Neural progenitor cell (in vitro differentiated cells): ENCODE results near the gene OVCA2. TPM values are rescaled to one million over a fixed set of nuclear protein-coding genes. Genes with fewer than 3 reads are reported as not detected.

ENCODE experiments used
- DNase-seq: peaks from one replicate; pipeline ENCODE4 v3.0.0-alpha.2; 2016; ENCODE audit warnings: low spot score
- H2AFZ ChIP-seq: fragments of 200-600 bp; sonication (generic); replicated peaks from 2 replicates; pipeline ENCODE4 v1.6.1; 2016; ENCODE audit warnings: antibody characterized with exemption
- H3F3A ChIP-seq: fragments of 200-600 bp; sonication (generic); 2 replicates; pipeline ENCODE4 v1.6.1; 2016; ENCODE audit warnings: antibody characterized with exemption, low read depth
- H3K27ac ChIP-seq: fragments of 200-600 bp; sonication (generic); 2 replicates; pipeline ENCODE4 v1.5.1; 2016; ENCODE audit warnings: mild to moderate bottlenecking
- H3K27me3 ChIP-seq: fragments of 200-600 bp; sonication (generic); 2 replicates; pipeline ENCODE4 v1.6.1; 2016; ENCODE audit warnings: mild to moderate bottlenecking, moderate library complexity
- H3K36me3 ChIP-seq: fragments of 200-600 bp; sonication (generic); 2 replicates; pipeline ENCODE4 v1.5.1; 2016
- H3K4me1 ChIP-seq: fragments of 200-600 bp; sonication (generic); 2 replicates; pipeline ENCODE4 v1.6.1; 2016; ENCODE audit warnings: mixed run types
- H3K4me2 ChIP-seq: fragments of 200-600 bp; sonication (generic); 2 replicates; pipeline ENCODE4 v1.6.1; 2016
- H3K4me3 ChIP-seq: fragments of 200-600 bp; sonication (generic); 2 replicates; pipeline ENCODE4 v1.5.1; 2016
- H3K79me2 ChIP-seq: fragments of 200-600 bp; sonication (generic); 2 replicates; pipeline ENCODE4 v1.6.1; 2016; ENCODE audit warnings: low read depth
- H3K9ac ChIP-seq: fragments of 200-600 bp; sonication (generic); 2 replicates; pipeline ENCODE4 v1.6.1; 2016
- H3K9me3 ChIP-seq: fragments of 200-600 bp; sonication (generic); 2 replicates; pipeline ENCODE4 v1.5.1; 2016; ENCODE audit warnings: low read depth
- H4K20me1 ChIP-seq: fragments of 200-600 bp; sonication (generic); 2 replicates; pipeline ENCODE4 v1.6.1; 2016; ENCODE audit warnings: low read depth
- H3K27ac Mint-ChIP-seq: 3 replicates; pipeline ENCODE4 v1.8.0; 2021; ENCODE audit warnings: mixed read lengths
- H3K27me3 Mint-ChIP-seq: 2 replicates; pipeline ENCODE4 v1.8.0; 2022; ENCODE audit warnings: low read depth, mild to moderate bottlenecking, inconsistent platforms, moderate library complexity, mixed read lengths; ENCODE audit not compliant: insufficient read depth
- H3K36me3 Mint-ChIP-seq: 3 replicates; pipeline ENCODE4 v1.8.0; 2021; ENCODE audit warnings: mixed read lengths
- H3K4me1 Mint-ChIP-seq: 3 replicates; pipeline ENCODE4 v1.8.0; 2021; ENCODE audit warnings: mixed read lengths
- H3K4me3 Mint-ChIP-seq: 3 replicates; pipeline ENCODE4 v1.8.0; 2021; ENCODE audit warnings: mild to moderate bottlenecking, moderate library complexity, mixed read lengths
- H3K9me3 Mint-ChIP-seq: 3 replicates; pipeline ENCODE4 v1.8.0; 2020; ENCODE audit warnings: mixed read lengths
- EZH2 ChIP-seq: fragments of 200-600 bp; sonication (generic); IDR thresholded peaks from 2 replicates; pipeline ENCODE4 v1.6.1; 2017; ENCODE audit warnings: antibody characterized with exemption, mild to moderate bottlenecking, moderate library complexity
- EZH2phosphoT487 ChIP-seq: fragments of 200-600 bp; sonication (generic); IDR thresholded peaks from 2 replicates; pipeline ENCODE4 v1.6.1; 2017; ENCODE audit warnings: antibody characterized with exemption
- total RNA-seq: library from RNA; depleted of rRNA; stranded (reverse); fragments of >200 nt; gene quantifications from 2 replicates; pipeline ENCODE4 v1.2.3, GENCODE V29; 2015; ENCODE audit warnings: low replicate concordance
- TF ChIP-seq, protein P1 (sequence below): fragments of 200-600 bp; sonication (generic); IDR thresholded peaks from 2 replicates; pipeline ENCODE4 v1.5.1; 2017; ENCODE audit warnings: antibody characterized with exemption, mild to moderate bottlenecking

Gene OVCA2
- total RNA-seq, 1 donor from 2014 or later = 5.4 TPM

DNA sequence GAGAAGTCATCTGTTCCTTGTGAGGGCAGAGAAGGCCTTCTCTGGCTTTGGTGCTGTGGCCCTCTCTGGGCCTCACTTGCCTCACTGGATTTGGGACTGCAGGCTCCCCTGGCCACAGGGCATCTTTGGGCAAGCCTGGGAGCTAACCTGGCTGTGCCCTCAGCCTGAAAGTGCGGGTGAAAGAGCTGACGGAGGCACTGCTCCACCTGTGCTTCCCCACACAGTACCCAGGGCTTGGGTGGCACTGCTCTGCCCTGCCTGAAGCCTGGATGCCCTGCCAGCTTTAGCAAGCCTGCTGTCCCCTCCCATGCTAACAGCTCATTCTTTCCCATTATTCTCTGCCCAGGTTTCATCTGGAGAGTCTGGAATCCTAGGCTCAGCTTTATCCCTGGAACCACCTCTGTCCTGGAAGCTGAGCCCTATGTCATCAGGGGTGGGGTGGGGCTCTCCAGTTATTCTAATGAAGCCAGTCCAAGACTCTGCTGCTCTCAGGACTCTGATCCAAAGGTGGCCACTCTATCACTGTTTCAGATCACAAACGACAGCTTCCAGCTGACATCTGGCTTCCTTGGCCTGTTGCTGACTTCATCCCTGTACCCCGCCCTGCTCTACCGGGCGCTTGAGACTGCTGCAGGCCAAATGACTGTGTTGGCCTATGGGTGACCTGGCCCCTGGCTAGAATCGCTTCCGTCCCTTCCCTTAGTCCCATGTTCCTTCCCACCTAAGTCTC, 42.4 kb downstream of the OVCA2 start:
- TF ChIP-seq EZH2 = no peak
- no peak for TF ChIP-seq EZH2phosphoT487
- TF ChIP-seq, protein P1, sequence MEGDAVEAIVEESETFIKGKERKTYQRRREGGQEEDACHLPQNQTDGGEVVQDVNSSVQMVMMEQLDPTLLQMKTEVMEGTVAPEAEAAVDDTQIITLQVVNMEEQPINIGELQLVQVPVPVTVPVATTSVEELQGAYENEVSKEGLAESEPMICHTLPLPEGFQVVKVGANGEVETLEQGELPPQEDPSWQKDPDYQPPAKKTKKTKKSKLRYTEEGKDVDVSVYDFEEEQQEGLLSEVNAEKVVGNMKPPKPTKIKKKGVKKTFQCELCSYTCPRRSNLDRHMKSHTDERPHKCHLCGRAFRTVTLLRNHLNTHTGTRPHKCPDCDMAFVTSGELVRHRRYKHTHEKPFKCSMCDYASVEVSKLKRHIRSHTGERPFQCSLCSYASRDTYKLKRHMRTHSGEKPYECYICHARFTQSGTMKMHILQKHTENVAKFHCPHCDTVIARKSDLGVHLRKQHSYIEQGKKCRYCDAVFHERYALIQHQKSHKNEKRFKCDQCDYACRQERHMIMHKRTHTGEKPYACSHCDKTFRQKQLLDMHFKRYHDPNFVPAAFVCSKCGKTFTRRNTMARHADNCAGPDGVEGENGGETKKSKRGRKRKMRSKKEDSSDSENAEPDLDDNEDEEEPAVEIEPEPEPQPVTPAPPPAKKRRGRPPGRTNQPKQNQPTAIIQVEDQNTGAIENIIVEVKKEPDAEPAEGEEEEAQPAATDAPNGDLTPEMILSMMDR = no peak
- Histone ChIP-seq H3K27ac (no peak overlapping the region), H3K9me3 (no peaks in the 10 kb centered on the region), H3K36me3 (no peaks in the 10 kb centered on the region), H3K4me3 (no peak overlapping the region), H3F3A (no peaks in the 10 kb centered on the region), H3K4me1 (peaks cover 1% of the 10 kb centered on the region), H3K79me2 (no peaks in the 10 kb centered on the region), H3K27me3 (no peaks in the 10 kb centered on the region), H2AFZ (no peak overlapping the region), H4K20me1 (peaks cover 3% of the 10 kb centered on the region), H3K4me2 (no peak overlapping the region), H3K9ac (no peak overlapping the region)
- Mint-ChIP-seq H3K9me3 (no peaks in the 10 kb centered on the region), H3K4me3 (no peak overlapping the region), H3K4me1 (peaks cover 23% of the 10 kb centered on the region), H3K27me3 (peaks cover under 1% of the 10 kb centered on the region), H3K27ac (no peak overlapping the region), H3K36me3 (peaks cover 29% of the 10 kb centered on the region)
- DNase-seq = no peak

DNA sequence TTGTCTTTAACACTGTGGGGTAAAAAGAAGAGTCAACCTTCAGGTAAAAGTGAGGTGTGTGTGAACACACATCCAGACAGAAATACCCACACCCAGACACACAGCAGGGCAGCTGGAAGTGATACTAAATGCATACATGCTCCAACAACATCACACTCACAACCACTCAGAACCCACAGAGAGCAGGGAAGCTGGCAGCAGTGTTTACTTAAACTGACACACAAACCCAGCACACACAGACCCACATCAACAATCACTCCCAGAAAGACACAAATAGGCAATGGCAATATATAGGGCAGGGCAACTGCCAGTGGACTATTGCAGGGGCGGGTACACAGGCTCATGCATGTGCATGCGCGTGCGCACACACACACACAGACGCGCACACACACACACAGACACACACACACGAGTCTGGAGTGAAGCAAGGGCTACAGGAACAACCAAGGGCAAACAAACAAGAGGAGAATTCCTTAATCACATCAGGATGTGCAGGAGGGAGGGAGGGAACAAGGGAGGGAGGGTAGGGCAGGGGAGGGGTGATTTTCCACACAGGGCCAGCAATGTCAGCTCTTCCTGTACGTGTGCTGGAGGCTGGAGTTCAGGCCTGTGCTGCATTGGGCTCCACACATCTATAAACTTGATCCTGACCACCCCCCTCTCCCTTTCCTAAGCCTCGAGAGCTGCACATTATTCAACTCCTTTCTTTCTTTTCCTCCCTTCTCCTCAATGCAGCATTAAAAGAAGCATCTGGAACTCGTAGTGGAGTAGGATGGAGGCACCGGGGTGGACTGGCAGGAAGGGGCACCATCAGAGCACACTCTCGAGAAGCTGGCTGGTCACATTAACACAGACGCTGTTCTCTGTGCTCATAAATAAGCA, 43.2 kb downstream of the OVCA2 start:
- TF ChIP-seq, protein P1 = no peak
- no peak for TF ChIP-seq EZH2
- TF ChIP-seq EZH2phosphoT487 = no peak
- H3K27ac Mint-ChIP-seq = peak overlapping the region; percentile 13
- H3K4me3 Mint-ChIP-seq = no peak overlapping the region
- H3K36me3 Mint-ChIP-seq = peaks cover 24% of the 10 kb centered on the region
- Histone ChIP-seq H3F3A (no peaks in the 10 kb centered on the region), H3K4me3 (no peak overlapping the region), H3K9me3 (no peaks in the 10 kb centered on the region), H3K27ac (no peak overlapping the region), H3K79me2 (no peaks in the 10 kb centered on the region), H4K20me1 (peaks cover 9% of the 10 kb centered on the region), H3K36me3 (no peaks in the 10 kb centered on the region), H2AFZ (no peak overlapping the region), H3K4me2 (no peak overlapping the region), H3K9ac (no peak overlapping the region), H3K4me1 (peaks cover 6% of the 10 kb centered on the region), H3K27me3 (no peaks in the 10 kb centered on the region)
- H3K4me1 Mint-ChIP-seq = peaks cover 28% of the 10 kb centered on the region
- H3K27me3 Mint-ChIP-seq = no peaks in the 10 kb centered on the region
- DNase-seq = no peak
- H3K9me3 Mint-ChIP-seq = no peaks in the 10 kb centered on the region

DNA sequence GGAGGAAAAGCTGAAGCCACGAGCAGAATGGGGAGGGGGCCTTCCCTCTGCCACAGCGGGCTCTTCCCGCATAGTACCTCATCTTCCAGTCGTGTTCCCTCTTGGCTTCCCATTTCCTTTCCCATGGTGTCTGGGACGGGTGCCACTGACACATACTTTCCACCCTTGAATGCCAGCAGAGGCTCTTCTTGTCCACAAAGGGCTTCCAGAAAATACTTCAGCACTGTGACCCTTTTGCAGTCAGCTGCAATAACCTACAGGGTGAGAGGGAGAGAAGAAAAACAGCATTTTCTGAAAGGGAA, 43.8 kb downstream of the OVCA2 start:
- H3K4me3 Mint-ChIP-seq = no peak overlapping the region
- H3K9me3 ChIP-seq = no peaks in the 10 kb centered on the region
- H3K27me3 ChIP-seq = no peaks in the 10 kb centered on the region
- H3F3A ChIP-seq = no peaks in the 10 kb centered on the region
- peaks cover 9% of the 10 kb centered on the region for H4K20me1 ChIP-seq
- H3K36me3 Mint-ChIP-seq = peaks cover 24% of the 10 kb centered on the region
- H3K9me3 Mint-ChIP-seq = no peaks in the 10 kb centered on the region
- H3K27ac ChIP-seq = no peak overlapping the region
- H3K27me3 Mint-ChIP-seq = no peaks in the 10 kb centered on the region
- H3K9ac ChIP-seq = no peak overlapping the region
- H3K4me2 ChIP-seq = no peak overlapping the region
- no peak overlapping the region for H3K4me3 ChIP-seq
- H3K79me2 ChIP-seq = no peaks in the 10 kb centered on the region
- H3K36me3 ChIP-seq = no peaks in the 10 kb centered on the region
- no peak for DNase-seq
- H3K27ac Mint-ChIP-seq = no peak overlapping the region
- peaks cover 34% of the 10 kb centered on the region for H3K4me1 Mint-ChIP-seq
- H3K4me1 ChIP-seq = peaks cover 10% of the 10 kb centered on the region
- TF ChIP-seq EZH2phosphoT487 (no peak), EZH2 (no peak)
- TF ChIP-seq, protein P1 = no peak
- no peak overlapping the region for H2AFZ ChIP-seq
